HFF-Myc (cell line): ENCODE data around the gene MOV10L1.

Experiments used
- DNase-seq: peaks from one replicate; pipeline ENCODE4 v3.0.0-alpha.2; 2011; ENCODE audit warnings: low read depth; ENCODE audit errors: extremely low read depth
- H3K4me3 ChIP-seq: replicated peaks from 2 replicates; pipeline ENCODE4 v1.5.1; 2011; ENCODE audit warnings: low read depth, mild to moderate bottlenecking, control low read depth, low read length
- CTCF ChIP-seq: IDR thresholded peaks from 2 replicates; pipeline ENCODE4 v1.5.1; 2012; ENCODE audit warnings: mild to moderate bottlenecking, low read depth, low read length, control low read depth; ENCODE audit errors: missing control alignments

Gene MOV10L1

GRCh38 chr22:50150161-50151129 is 60.6 kb downstream of the MOV10L1 start:
- DNase-seq, result no peak
- no peak for TF ChIP-seq CTCF
- H3K4me3 ChIP-seq, result no peak overlapping the region

GRCh38 chr22:50151571-50152537 is 62.0 kb downstream of the MOV10L1 start:
- no peak for DNase-seq
- TF ChIP-seq CTCF, result no peak

DNA sequence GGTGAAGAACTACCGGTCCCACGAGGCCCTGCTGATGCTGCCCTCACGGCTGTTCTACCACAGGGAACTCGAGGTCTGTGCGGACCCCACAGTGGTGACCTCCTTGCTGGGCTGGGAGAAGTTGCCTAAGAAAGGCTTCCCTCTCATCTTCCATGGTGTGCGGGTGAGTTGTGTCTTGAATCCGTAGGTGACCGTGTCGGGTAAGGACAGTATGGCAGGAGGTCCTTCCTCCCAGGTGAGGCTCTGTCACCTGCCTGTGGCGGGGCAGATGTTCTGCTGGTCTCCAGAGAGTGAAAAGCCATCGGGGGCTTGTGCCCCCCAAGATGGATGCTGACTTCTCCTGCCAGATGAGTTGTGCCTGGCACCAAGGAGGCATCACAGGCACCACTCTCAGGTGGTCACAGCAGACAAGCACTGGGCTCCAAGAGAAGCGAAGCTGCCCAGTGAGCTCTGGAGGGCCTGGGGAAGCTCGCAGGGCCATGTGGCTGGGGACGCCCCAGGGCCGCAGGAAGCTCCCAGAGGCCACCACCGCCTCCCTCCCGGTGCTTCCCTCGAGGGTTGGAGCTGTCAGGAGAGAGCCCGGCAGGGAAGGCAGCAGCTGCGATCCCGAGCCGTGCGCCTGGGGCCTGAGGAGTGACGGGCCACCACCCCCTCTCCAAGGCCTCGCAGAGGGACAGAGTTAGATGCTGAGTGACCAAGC is 63.4 kb downstream of the MOV10L1 start:
- TF ChIP-seq CTCF, result no peak
- no peak for DNase-seq
- no peak overlapping the region for H3K4me3 ChIP-seq

More at GRCh38 chr22:50151571-50152537, 62.0 kb downstream of the MOV10L1 start:
- H3K4me3 ChIP-seq, result no peak overlapping the region

DNA sequence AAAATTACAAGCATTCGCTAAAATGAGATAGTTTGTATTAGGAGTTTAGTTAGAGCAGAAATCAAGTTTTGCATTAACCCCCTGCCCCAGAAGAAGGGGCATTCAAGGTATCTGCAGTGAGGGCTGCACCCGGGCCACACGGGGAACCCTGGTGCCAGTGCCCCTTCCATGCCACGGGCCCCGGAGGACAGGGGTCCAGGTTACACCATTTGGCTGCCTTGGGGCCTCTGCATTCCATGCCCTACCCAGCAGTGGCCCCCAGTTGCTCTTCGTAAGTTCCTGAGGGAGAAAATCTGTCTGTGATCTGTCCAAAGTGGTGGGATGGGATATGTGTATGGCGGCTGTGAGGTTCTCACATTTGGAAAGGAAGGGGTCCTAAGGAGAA is 63.9 kb downstream of the MOV10L1 start:
- TF ChIP-seq CTCF, result no peak
- H3K4me3 ChIP-seq, result no peak overlapping the region
- DNase-seq, result no peak

- TF ChIP-seq CTCF, result no peak
- no peak for DNase-seq
These were observed 68.0 kb downstream of the MOV10L1 start for GRCh38 chr22:50157709-50158375.

DNA sequence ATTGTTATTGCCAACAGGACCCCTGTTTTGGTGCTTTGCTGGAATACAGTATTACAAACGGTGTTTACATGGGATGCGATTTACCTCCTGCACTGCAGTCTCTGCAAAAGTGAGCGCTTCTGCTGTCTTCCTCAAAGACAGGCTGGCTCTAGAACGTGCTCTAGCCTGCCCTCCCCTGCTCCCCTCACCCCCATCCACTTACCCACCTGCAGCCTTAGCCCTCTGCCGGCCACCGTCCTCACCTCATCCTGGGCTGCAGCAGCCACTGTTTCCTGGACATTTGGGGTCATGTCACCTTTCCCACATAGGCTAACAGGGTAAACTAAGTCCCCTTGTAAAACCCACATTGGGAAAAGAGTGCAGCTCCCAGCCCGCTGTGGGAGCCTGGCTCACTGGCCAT is 71.1 kb downstream of the MOV10L1 start:
- no peak for TF ChIP-seq CTCF
- DNase-seq, result no peak
- H3K4me3 ChIP-seq, result no peak overlapping the region

More at GRCh38 chr22:50157709-50158375, 68.0 kb downstream of the MOV10L1 start:
- H3K4me3 ChIP-seq, result no peak overlapping the region
